Astrocyte (in vitro differentiated cells and primary cell): Measurements from ENCODE around the gene DDN.

Source experiments
- CTCF ChIP-seq: IDR thresholded peaks from 2 replicates; pipeline ENCODE4 v1.5.1; 2011; ENCODE audit warnings: low read depth, mild to moderate bottlenecking, inconsistent platforms, low read length, moderate library complexity; ENCODE audit not compliant: insufficient read depth
- EZH2 ChIP-seq: IDR thresholded peaks from 2 replicates; pipeline ENCODE4 v1.6.1; 2012; ENCODE audit warnings: mild to moderate bottlenecking, low read length, inconsistent platforms; ENCODE audit not compliant: insufficient read depth

DNA sequence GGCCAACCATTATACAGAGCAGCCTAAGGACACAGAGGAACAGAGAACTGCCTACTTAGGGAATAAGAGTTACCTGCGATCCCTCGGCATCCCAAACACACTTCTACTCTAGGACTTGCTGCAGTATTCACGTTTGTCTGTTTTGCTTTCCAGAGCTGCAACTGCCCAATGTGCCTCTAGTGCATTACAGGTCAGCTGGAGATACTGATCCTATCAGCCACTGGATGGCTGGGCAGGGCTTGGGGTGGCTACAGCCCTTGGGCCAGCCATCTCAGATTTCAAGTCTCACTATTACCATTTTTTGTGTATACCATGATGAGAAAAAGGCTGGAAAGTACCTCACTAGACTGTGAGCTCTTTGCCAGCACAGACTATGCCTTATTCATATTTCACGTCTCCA, 46.5 kb downstream of the DDN start:
- TF ChIP-seq CTCF (no peak), EZH2 (no peak)
